ENCODE measurements around the gene EXOC4.
A peak's percentile ranks its signal among the peaks of the same experiment; 100 is the strongest.
"Not testable (repeated sequence)": the region's sequence is repeated elsewhere in the genome, so short reads cannot be mapped to it uniquely, and the experiment has no call there.

EXOC4 gene

DNA sequence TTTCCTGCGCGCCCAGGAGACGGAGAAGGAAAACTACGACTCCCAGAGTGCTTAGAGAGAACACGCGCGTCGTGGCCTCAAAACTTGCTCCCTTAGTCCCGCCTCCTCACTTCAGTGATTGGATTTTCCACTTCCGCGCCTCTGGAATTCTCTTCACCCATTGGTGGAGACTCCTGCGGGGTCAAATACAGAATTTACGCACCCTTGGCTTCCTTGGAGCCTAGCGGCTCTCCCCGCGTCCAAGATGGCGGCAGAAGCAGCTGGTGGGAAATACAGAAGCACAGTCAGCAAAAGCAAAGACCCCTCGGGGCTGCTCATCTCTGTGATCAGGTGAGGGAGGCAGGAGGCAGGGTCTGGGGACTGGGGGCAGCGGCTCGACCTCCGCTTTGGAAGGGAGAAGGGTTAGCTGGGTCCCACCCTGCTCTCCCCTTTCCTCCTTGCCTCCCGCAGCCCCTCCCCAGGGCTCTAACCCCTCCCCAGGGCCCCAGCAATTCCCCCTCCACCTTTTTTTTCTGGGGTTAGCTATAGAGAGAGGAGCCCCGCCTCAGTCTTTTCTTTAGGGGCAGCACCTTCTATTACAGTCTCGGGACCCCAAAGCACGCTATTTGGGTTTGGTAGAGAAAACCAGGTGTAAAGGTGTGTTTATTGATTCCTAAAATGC lies at the start of gene EXOC4:
Gene EXOC4, plus strand, starts transcription at position 221 of the 661 bp plus-strand sequence.
- peak; percentile 84 to 90 (median 87) for DNase-seq (ENCODE audit: low read depth in 2 of 3, low spot score in 1 of 3)

DNA sequence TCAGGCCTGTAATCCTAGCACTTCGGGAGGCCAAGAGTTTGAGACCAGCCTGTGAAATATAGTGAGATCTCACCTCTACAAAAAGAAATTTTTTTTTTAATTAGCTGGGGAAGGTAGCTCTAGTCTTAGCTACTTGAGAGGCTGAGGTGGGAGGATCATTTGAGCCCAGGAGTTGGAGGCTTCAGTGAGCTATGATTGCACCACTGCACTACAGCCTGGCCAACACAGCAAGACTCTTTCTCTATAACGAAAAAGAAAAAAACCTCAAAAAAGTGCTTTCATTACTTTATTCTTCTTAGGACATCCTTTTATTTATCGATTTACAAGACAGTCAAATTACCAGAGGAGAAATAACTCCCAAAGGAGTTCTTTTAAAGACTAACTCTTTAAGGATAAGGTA lies 49.4 kb upstream of the EXOC4 start:
- DNase-seq (ENCODE audit: low read depth in 2 of 3, low spot score in 1 of 3): no peak

DNA sequence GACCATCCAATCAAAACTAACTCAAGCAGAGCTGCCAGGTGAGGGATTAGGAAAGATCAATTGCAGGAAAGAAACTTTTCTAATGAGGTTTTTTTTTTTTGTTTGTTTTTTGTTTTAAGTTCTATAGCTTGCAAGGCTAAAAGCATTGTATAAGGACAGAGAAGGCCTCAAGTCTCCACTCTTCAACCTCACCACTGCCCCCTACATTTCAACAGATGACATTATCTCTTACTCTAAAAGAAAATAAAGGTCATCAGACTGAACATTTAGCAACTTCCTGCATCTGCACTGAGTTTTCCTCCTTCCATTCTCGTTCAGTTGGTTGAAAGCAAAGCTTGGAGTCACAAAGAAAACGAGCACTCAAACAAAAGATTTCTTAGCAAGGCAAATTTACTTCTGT lies 45.2 kb upstream of the EXOC4 start:
- DNase-seq (ENCODE audit: low read depth in 2 of 3, low spot score in 1 of 3): no peak

DNA sequence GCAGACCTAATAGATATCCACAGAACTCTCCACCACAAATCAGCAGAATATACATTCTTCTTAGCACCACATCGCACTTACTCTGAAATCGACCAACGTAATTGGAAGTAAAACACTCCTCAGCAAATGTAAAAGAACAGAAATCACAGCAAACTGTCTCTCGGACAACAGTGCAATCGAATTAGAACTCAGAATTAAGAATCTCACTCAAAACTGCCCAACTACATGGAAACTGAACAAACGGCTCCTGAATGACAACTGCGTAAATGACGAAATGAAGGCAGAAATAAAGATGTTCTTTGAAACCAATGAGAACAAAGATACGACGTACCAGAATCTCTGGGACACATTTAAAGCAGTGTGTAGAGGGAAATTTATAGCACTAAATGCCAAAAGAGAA lies 42.1 kb upstream of the EXOC4 start:
- not testable (repeated sequence) for DNase-seq (ENCODE audit: low read depth in 2 of 3, low spot score in 1 of 3)

DNA sequence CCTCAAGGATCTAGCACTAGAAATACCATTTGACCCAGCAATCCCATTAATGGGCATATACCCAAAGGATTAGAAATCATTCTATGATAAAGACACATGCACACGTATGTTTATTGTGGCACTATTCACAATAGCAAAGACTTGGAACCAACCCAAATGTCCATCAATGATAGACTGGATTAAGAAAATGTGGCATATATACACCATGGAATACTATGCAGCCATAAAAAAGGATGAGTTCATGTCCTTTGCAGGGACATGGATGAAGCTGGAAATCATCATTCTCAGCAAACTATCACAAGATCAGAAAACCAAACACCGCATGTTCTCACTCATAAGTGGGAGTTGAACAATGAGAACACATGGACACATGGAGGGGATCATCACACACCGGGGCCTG lies 39.1 kb upstream of the EXOC4 start:
- DNase-seq (ENCODE audit: low read depth in 2 of 3, low spot score in 1 of 3): not testable (repeated sequence)

DNA sequence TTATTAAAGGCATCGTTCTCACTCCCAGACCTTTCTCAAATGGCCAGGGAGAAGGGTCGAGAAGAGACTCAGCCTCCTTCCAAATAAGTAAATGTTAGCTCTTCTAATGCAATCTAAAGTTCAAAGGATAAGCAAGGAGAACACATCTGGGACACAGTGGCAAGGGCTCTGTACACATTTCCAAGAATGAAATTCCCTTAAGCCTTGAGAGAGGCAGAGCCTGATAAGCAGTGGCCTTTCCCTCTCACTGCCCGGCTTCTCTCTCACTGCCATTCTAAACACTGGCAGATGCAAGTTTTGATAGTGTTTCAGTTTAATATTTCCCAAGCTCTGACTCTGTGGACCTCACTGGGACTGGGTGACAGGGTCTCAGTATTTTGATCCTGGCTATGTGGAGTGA lies 35.1 kb upstream of the EXOC4 start:
- DNase-seq (ENCODE audit: low read depth in 2 of 3, low spot score in 1 of 3): no peak

DNA sequence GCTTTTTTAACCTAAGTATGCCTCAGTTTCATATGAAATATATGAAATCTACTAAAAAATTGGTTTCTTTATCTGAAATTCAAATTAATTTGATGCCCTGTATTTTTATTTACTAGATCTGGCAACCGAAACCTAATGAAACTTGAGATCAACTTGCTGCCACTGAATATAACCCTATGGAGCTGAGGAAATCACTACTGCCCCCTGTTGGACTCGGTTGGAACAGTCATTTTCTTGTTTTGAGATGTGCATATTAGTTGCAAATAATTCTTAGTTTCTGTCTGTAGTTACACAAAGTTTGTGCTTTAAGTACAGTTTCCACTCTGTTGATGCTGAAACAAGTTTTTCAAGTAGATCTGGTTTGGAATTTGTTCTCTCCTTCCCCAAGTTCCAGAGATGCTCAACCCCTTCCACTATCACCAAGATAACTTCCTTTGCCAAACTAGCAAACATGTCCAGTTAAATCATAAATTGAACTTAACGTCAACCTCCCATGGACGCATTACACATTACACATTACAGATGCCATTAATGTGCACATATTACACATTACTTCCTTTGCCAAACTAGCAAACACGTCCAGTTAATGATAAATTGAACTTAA lies 22.2 kb upstream of the EXOC4 start:
- peak; percentile 18 to 62 (median 28) for DNase-seq (ENCODE audit: low read depth in 2 of 3, low spot score in 1 of 3)

DNA sequence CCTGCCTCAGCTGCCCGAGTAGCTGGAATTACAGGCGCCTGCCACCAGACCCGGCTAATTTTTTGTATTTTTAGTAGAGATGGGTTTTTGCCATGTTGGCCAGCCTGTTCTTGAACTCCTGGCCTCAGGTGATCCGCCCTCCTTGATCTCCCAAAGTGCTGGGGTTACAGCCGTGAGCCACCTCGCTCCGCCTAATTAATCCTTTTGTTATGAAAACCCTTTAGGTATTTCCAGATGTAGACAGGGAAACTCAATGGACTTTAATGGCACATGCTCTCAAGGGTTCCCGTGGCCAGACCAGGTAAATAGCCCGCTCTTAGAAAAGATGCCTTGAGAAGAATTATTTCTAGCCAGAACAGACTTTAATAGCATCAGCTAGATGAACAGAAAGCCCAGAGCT lies 19.7 kb upstream of the EXOC4 start:
- no peak for DNase-seq (ENCODE audit: low read depth in 2 of 3, low spot score in 1 of 3)

DNA sequence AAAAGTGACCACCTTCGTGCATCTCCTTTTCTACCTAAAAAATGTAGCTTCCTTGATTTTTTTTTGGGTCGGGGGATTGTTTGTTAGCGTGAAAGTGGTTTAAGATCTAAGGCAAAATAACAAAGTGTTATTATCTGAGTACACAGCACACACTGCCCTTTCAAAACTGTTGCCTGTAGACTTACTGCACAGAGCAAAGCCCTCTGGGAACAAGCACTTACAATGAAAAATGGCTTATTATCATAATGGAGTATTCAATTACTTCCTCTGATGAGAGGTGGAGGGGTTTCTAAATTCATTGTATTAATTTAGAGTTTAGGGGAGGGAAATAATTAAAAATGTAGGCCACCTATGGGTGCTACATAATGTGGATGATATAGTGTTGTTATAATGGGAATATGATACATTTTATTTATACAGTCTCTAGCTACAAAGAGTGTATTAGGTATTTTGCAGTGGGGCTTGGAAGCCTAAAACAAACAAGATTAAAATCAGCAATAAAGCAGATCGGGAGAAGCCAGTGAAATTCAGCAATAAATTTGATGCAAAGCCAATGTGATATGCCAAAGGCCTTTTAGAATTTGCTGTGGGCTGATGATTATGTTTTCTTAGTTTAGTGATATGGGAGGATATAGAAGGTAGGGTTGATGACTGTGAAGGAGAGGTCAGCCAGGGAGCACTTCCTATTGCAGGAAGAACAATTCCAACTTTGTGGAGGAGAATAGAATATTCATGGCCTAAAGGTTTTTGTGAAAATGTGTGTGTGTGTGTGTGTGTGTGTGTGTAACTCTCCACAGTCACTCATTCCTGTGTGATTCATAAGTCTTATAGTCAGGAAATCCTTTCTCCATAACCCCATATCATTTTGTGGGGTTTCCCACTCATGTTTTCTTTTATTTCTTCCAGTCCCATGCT lies 17.7 kb upstream of the EXOC4 start:
- DNase-seq (ENCODE audit: low read depth in 2 of 3, low spot score in 1 of 3): no peak

DNA sequence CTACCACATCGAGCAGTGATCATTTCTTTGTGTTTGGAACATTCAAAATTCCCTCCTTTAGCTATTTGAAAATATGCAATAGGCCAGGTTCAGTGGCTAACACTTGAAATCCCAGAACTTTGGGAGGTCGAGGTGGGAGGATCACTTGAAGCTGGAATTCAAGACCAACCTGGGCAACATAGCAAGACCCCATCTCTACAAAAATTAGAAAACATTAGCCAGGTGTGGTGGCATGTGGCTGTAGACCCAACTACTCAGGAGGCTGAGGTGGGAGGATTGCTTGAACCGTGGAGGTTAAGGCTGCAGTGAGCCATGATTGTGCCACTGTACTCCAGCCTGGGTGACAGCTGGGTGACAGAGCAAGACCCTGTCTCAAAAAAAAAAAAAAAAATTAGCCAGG lies 15.3 kb upstream of the EXOC4 start:
- DNase-seq (ENCODE audit: low read depth in 2 of 3, low spot score in 1 of 3): no peak

DNA sequence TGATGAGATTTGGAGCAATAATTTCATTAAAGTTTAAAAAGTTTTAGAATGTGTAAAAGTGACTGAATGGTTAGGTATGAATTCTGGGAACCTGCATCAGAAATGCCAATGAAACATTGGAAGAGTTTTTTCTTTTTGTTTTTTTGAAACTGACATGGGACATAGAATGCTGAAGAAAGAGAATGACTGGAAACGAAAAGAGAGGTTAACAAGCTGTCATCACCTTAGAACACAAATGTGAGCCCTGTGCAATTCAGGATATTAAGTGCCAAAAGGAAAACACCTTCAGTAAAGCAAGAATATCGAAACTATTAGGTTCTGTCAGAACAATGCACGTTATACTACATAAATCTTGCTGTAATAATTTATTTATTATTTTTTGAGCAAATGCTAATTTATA lies 12.6 kb upstream of the EXOC4 start:
- DNase-seq (ENCODE audit: low read depth in 2 of 3, low spot score in 1 of 3): no peak

DNA sequence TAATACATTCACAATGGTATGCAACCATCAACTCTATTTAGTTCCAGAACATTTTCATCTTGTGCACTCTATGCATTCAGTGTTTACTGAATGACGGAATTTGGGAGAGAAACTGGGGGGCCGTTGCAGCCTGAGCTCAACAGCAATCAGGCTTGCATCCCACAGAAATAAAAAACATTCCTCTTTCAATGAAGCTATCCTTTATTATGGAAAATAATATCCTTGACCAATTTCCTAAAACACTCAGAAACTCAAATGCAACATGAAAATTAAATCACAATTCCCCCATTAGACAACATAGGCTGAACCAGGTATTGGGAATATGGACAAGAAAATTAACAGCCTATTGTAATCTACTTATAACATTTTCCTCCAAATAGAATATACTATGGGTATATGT lies 6.3 kb upstream of the EXOC4 start:
- no peak for DNase-seq (ENCODE audit: low read depth in 2 of 3, low spot score in 1 of 3)

DNA sequence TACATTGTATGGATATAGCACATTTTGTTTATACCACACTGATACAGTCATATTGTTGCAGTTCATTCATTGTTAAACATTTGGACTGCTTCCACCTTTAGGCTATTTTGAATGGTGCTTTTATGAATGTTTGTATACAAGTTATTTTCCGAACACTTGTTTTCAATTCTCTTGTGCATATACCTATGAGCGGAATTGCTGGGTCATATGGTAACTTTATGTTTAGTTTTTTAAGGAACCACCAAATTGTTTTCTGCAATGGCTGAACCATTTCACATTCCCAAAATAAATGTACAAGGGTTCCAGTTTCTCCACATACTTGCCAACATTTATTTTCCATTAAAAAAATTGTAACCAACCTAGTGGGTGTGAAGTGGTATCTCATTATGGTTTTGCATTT lies 4.0 kb upstream of the EXOC4 start:
- no peak for DNase-seq (ENCODE audit: low read depth in 2 of 3, low spot score in 1 of 3)

DNA sequence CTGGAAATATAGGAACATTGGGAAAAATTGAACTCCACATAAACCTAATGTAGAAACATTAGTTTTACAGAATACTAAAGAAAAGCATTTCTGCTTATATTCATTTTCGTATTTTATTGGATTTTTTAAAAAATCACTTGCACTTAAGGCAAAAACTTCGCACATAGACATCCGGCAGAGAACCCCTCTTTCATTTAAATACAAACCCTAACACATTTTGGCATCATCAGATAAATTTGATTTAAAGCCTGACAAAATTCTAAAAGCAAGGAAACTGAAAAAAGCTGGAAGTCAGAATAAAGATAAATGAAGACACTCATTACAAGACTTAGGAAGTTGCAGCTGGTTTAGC lies 396 bp upstream of the EXOC4 start:
- no peak for DNase-seq (ENCODE audit: low read depth in 2 of 3, low spot score in 1 of 3)

DNA sequence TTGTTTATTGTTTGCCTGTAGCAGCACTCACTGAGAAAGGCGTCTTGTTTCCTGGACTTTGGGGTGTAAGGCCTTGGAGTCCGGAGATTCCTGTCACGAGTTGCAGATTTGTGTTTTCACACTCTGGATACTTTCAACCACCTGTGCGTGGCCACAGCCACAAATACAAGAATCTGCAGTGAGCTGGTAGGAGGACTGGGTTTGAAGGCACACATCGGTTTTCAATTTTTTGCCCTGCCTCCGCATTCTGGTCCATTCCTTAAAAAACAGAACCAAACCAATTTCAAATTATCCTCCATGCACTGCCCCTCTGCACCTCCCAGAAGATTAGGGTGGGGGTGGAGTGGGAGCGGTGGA lies 619 bp downstream of the EXOC4 start:
- DNase-seq (ENCODE audit: low read depth in 2 of 3, low spot score in 1 of 3): peak in 1 of 3 donors; percentile 8

DNA sequence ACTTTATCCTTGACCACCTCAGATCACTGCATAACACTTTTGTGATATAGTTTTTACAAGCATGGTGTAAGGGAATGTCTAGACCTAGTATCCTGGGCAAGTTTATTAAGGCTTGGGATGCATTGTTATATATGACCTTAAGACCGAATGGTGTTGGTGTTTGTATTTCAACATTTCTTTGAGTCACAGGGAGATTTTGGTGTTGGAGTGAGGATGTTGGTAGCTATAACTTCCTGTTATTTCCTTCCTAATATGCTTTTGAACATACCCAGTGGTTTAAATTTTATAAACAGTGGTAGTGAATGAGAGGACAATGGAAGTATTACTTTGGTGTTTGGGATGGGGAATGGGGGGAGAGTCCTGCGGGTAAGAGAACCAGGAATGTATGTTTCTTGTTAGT lies 2.6 kb downstream of the EXOC4 start:
- DNase-seq (ENCODE audit: low read depth in 2 of 3, low spot score in 1 of 3): no peak

DNA sequence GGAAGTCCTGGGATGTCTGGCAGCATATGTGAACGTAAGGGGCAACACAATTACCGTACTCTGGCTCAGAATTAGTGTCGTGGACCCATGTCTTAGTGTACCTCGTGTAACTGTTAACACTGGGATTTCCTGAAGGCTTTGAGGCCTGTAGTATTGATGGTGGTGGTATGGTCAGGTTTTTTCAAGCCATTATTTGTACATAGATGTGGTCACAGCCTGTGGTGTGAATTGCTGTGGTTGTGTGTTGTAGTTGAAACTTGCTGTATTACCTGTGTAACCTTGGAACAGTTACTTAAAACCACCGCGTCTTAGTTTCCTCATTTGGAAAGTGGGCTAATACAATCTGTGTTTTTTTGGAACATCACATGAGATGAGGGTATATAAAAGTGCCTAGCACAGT lies 5.3 kb downstream of the EXOC4 start:
- no peak for DNase-seq (ENCODE audit: low read depth in 2 of 3, low spot score in 1 of 3)

DNA sequence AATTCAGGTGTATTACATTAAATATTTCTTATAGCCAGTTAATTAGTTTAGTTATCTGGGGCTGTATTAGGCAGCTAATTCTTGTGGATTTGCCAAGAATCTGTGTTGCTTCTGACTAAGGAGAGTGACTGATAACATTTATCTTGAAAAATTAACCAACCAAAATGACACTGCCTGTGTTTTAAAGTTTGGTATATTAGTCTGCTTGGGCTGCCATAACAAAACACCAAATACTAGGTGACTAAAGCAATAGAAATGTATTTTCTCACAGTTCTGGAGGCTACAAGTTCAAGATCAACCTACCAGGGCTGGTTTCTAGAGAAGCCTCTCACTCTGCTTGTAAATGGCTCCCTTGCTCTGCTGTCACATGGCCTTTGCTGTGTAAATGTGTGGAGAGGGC lies 12.9 kb downstream of the EXOC4 start:
- DNase-seq (ENCODE audit: low read depth in 2 of 3, low spot score in 1 of 3): no peak

DNA sequence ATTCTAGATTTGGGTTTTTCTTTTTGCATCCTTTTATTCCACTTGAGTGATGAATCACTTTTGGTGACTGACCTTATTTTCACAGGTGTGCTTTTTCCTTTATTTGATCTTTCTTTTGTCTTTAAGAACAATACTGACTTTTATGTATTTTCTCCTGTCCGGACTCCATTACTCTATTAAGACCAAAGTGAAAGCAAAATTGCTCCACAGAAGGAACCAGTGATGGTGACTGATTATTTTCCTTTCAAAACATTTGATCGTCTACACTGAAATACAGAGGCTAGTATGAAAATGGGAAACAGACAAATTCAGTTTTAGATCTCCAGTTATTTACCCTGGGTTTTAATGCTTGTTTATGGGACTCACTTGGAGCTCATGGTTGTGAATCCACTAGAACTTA lies 15.5 kb downstream of the EXOC4 start:
- no peak for DNase-seq (ENCODE audit: low read depth in 2 of 3, low spot score in 1 of 3)

DNA sequence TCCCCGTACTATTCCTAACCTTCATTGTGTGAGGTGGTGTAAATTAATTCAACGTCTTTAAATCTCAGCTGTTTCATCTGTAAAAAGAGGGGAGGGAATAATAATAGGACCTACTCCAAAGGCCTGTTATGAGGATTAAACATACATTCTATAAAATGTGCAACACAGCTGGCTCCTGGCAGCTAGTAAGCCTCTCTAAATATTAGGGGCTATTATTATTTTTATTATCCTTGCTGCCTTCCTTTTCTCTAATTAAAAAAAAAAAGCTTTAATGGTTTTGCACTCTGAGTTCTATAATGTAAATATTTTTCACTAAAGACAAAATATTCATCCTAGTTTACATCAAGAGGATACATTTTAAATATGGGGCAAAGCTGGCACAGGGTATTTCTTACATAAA lies 19.5 kb downstream of the EXOC4 start:
- DNase-seq (ENCODE audit: low read depth in 2 of 3, low spot score in 1 of 3): no peak

DNA sequence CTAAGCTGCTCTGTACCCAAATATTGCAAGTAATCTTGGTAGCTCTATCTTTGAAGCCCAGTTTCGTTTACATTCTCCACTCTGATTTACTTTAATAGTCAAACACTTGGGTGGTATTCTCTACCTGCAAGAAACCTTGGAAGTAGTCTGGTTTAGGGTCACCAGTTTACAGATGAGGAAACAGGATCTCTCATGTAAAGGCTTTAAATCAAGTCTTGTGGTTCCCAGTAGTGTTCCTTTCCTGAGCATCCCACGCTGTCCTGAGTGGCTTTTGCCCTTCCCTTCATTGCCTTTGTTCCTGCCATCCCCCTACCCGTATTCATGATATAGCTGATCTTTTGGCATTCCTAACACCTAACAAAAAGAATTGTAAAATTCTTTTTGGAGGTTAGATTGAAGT lies 20.3 kb downstream of the EXOC4 start:
- DNase-seq (ENCODE audit: low read depth in 2 of 3, low spot score in 1 of 3): no peak

DNA sequence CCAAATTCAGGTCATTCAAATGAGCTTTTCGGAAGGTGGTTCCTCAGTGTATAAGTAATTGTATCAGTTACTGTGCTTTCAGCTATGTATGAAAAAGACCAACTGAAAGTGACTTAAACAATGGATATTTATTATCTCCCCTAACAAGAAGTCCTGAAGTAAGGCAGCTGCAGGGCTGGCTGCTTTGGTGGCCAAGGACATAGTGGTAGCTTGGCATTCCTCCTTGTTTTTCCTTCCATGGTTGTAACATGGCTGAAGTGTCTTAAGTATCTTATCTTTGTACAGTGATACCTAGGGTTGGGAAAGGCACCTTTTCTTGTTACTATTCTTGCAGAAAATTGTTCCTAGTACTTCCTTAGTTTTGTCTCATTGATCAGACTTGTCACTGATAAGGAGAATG lies 21.4 kb downstream of the EXOC4 start:
- DNase-seq (ENCODE audit: low read depth in 2 of 3, low spot score in 1 of 3): no peak

All from stimulated activated CD4-positive, alpha-beta T cell treated with anti-CD3 and anti-CD28 coated beads, Interleukin-12 subunit alpha, Interleukin-12 subunit beta, amount 100 ng/mL, for 48 hours (primary cell).